Measurements from ENCODE around the gene CTDP1. TPM values are rescaled to one million over a fixed set of nuclear protein-coding genes. Genes with fewer than 3 reads are reported as not detected.

Gene CTDP1
- total RNA-seq, 1 experiment from 2014 or later, result 10.3 TPM

- DNase-seq (ENCODE audit: low spot score), result no peak
Observed at GRCh38 chr18:79763407-79763806, 83.8 kb downstream of the CTDP1 start.

DNA sequence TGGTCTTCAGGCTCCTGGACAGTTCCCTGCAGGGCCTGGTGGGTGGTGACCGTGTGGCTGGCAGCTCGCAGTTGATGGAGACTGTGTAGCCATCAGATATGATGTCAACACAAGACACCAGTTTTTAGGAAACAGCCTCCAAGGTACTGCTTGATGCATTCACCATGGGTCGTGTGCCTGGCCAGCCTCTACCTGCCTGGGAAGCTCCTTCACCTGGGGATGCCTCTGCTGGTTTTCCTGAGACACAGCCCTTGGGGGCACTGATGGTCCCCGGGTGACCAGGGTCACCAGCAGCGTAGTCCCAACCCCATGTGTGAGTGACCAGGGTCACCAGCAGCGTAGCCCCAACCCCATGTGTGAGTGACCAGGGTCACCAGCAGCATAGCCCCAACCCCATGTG is 84.5 kb downstream of the CTDP1 start:
- no peak for DNase-seq (ENCODE audit: low spot score)

GRCh38 chr18:79765491-79766245 is 86.1 kb downstream of the CTDP1 start:
- no peak for DNase-seq (ENCODE audit: low spot score)

DNA sequence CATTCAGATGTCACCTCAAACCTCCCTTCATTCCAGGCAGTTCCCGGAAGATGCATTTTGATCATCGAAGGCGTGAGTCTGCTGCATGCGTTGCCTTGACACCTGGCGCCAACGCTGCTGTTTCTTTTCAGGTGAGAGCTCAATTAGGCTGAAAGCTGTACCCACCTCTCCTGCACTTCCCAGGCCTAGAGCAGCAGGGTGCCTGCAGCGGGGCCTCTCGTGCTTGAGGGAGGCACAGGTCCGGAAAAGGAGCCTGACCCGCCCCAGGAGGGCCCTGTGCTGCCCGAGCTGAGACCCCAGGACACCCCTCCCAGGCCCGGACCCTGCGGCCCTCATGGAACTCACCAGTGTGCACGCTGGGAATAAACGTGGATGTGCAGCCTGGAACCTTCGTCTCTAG is 86.7 kb downstream of the CTDP1 start:
- no peak for DNase-seq (ENCODE audit: low spot score)

DNA sequence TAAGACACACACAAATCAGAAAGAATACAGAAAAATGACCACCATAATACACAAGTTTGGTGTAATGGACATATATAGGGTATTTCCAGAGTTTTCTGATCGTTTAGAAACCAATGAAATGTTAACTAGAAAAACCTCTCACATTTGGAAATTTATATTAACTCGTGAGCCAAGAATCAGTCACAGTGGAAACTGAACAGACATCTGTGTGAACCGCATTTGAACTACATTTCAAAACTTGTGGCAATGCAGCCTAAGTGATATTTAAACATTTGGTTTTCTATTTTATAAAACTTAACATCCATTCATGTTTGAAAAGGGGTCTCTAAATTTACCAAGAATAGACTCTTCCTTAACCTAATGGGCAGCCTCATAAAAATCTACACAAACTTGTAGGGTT is 89.1 kb downstream of the CTDP1 start:
- no peak for DNase-seq (ENCODE audit: low spot score)

DNA sequence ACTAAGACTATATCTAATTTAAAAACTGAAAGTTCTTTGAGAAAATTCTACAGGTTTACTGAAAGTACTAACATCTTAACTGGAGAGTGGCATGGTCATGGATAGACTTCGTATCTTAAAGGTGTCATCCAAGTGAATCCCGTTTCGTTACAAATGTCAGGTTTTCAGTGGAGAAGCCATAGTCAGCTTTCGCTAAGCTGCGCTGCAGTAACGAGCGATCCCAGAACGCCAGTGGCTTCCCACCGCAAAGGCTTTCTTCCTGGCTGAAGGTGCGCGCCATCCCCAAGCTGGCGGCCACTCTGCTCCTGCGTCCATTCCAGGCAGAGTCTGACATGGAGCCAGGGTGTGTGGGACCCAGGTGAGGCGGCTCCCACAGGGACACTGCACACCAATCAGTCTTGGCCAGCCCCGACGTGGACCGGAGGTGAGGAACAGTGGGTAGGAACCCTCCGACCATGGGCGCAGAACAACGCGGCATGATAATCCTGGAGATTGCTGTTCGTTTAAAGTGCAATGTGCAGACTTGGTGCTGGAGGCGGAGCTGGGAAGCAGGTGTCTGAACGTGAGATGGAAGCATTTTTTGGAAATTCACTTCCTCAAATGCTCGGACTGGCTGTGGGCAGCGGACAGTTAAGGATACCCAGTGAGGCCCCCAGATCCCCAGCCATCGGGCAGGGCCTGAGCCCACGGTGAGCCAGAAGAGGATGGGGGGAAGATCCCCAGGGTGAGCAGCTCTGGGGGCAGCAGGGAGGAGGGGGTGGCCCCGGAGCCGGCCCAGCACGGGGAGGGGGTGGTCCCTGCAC is 90.3 kb downstream of the CTDP1 start:
- no peak for DNase-seq (ENCODE audit: low spot score)

DNA sequence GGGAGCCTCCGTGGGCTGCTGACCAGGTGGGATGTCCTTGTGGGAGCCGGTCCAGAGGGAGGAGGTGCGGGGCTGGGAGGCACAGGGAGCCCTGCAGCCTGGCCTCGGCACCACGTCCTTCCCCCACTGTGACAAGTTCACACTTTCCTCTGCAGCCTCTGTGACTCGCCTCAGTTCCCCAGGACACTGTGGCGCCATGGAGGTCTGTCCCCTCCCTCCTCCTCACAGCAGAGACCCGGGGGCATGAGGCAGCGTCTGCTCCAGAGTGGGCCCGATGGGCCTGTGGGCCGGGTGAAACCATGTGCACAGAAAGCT is 90.9 kb downstream of the CTDP1 start:
- DNase-seq (ENCODE audit: low spot score), result no peak

- no peak for DNase-seq (ENCODE audit: low spot score)
Observed at GRCh38 chr18:79770826-79771225, 91.2 kb downstream of the CTDP1 start.

- DNase-seq (ENCODE audit: low spot score), result no peak
Observed at GRCh38 chr18:79771446-79772107, 92.0 kb downstream of the CTDP1 start.

DNA sequence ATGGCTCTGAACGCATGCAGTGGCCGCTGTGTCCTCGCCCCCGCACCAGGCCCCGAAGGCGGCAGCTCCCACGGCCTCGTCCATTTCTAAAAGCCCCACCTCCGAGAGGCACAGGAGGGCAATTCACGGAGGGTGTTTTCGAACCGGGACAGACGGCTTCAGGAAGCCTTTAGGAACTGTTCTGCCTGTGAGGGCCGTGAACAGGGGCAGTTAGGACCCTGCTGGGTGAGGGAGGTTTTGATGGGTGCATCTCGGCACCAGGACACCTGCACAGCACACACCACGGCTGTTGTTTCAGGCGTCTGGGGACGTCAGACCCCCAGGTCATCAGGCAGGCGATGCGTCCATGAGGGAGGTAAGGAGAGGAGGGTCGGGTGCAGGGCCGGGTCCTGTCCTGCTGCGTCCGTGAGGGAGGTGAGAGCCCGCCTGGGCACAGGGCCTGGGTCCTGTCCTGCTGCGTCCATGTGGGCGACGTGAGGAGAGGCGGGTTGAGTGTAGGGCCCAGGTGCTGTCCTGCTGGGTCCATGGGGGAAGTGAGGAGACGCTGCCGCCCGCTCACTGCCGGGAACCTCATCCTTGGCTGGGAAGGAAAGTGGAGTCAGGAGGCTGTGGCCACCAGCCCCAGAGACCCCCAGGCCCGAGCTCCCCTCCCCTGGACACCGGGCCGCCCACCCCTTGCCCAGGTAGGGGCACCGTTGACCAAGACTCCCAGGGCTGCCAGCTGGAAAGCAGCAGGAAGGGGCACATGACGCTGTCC is 92.7 kb downstream of the CTDP1 start:
- no peak for DNase-seq (ENCODE audit: low spot score)

DNA sequence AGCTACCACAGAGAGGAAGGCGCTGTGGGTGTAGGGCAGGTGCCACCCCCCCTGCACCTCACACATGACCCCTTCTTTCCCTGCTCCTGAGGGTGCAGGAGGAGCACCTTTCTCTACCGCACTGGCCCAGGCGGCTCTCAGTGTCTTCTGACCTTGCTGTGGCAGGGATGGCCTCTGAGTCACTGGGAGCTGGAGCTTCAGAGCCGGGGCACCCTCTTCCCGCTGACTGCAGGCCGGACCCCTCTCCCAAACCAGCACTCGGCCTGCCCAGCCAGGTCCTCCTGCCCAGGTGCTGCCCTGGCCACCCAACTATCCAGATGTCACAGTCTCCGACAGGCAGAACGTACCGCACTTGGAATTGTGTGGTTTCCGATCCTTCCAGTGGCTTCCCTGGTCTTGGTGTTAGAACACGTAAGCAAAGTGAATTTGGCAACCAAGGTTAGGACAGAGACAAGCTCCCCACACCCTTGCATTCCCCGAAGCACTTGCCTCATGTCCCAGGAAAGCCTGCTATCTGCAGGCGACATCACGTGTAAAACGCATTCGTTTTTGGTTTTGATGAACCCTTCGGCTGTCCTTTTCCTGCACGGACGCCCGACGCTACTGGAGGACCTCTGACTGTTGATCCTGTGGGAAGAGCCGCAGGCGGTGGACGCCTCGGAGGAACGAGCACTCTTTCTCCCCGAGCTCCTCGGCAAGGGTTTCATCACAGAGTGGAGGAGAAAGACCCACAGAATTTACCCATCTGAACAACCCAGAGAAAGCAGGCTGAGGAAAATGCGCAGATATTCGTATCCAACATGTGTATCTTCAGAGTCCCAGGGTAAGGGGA is 93.5 kb downstream of the CTDP1 start:
- DNase-seq (ENCODE audit: low spot score), result no peak

GRCh38 chr18:79774111-79774510 is 94.5 kb downstream of the CTDP1 start:
- no peak for DNase-seq (ENCODE audit: low spot score)

- no peak for DNase-seq (ENCODE audit: low spot score)
Observed at GRCh38 chr18:79775441-79776221, 96.0 kb downstream of the CTDP1 start.

GRCh38 chr18:79776674-79777073 is 97.1 kb downstream of the CTDP1 start:
- DNase-seq (ENCODE audit: low spot score), result no peak

- no peak for DNase-seq (ENCODE audit: low spot score)
Observed at GRCh38 chr18:79778291-79778791, 98.7 kb downstream of the CTDP1 start.

DNA sequence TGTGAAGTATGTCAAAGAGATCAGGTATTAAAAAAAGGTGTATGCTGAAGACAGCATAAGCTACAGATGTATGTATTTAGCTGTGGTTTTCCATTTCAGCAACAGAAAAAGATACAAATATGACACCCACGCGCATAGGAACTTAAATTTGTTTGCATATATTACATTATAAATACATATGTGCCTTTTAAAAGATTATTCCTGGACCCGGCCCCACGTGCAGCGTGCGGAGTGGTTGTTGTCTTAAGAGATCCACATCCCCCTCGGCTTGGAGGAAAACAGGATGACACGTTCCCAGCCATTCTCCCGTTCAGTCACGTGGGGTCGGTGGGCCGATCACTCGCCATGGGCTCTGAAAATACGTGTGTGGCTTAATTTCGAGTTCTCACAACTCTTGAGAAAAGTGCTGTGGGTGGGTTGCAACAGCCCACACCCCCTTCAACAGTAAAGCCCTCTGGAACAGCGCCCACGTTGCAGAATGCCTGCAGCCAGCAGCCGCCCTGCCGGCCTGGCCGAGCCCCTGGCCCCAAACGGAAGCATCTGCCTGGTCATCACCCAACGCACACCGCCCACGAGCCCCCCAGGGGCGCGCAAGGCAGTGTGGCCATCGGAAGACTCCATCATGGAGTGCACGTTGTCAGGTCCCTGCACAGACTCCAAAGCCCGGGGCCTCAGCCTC is 99.6 kb downstream of the CTDP1 start:
- no peak for DNase-seq (ENCODE audit: low spot score)

GRCh38 chr18:79779700-79780190 is 100.1 kb downstream of the CTDP1 start:
- no peak for DNase-seq (ENCODE audit: low spot score)

DNA sequence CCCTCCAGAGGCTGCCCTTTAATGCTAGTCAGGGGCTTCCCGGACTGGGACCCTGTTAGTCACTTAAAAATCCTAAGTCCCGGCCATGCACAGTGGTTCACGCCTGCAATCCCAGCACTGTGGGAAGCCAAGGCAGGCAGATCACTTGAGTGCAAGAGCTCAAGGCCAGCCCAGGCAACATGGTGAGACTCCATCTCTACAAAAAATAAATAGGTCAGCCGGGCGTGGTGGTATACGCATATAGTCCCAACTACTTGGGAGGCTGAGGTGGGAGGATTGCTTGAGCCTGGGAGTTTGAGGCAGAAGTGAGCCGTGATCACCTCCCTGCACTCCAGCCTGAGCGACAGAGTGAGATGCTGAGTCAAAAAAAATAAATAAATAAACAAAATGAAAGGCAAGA is 100.9 kb downstream of the CTDP1 start:
- DNase-seq (ENCODE audit: low spot score), result no peak

GRCh38 chr18:79781331-79781941 is 101.8 kb downstream of the CTDP1 start:
- DNase-seq (ENCODE audit: low spot score), result no peak
